OCI-M1 (cell line): Measurements from ENCODE around the gene LY6G6C.
"Not testable (repeated sequence)": the region's sequence is repeated elsewhere in the genome, so short reads cannot be mapped to it uniquely, and the experiment has no call there.

Source experiments
- DNase-seq: peaks from one replicate; lab custom pipeline; 2025; lab: John Stamatoyannopoulos, UW

The LY6G6C gene

GRCh38 chr6:31727034-31727716, 5.6 kb upstream of the LY6G6C start:
- DNase-seq = peak; percentile 60

- peak; percentile 84 for DNase-seq
These were observed 4.2 kb upstream of the LY6G6C start for GRCh38 chr6:31725502-31726350.

GRCh38 chr6:31723980-31724691, 2.6 kb upstream of the LY6G6C start:
- DNase-seq = no peak

- DNase-seq = no peak
These were observed 1.9 kb upstream of the LY6G6C start, which contains the start of gene MPIG6B for GRCh38 chr6:31723245-31723979. Gene MPIG6B (plus strand): TSS chr6:31723373. CDS start chr6:31723384, 11 bp downstream.

DNA sequence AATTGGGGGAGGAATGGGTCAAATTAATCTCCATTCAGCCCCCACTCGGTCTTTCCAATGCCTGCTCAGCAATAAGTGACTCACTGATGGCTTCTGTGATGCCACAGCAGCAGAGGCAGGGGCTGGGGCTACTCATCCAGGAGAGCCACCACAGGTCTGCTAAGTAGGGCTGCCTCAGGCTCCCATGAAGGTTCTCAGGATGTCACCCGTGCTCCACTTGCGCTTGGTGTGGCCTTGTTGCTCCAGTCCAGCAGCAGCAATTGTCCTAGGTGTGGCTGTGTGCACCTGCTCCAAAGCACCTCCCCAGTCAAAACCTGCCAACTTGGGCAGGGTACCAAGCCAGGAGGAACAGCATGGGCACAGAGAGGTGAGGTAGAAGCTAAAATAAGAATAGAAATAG, 627 bp upstream of the LY6G6C start:
- no peak for DNase-seq

- DNase-seq = no peak
These were observed 1.3 kb downstream of the LY6G6C start for GRCh38 chr6:31720196-31720770.

- DNase-seq = no peak
These were observed 2.5 kb downstream of the LY6G6C start for GRCh38 chr6:31719001-31719400.

- DNase-seq = no peak
These were observed 3.3 kb downstream of the LY6G6C start for GRCh38 chr6:31718265-31718664.

- DNase-seq = no peak
These were observed 3.9 kb downstream of the LY6G6C start for GRCh38 chr6:31717499-31718222.

- no peak for DNase-seq
These were observed 6.3 kb downstream of the LY6G6C start, which contains the start of gene LY6G6D for GRCh38 chr6:31715022-31715958. Gene LY6G6D (plus strand): TSS chr6:31715348. CDS start chr6:31715356, 8 bp downstream.

GRCh38 chr6:31713991-31714684, 7.4 kb downstream of the LY6G6C start:
- DNase-seq = no peak

DNA sequence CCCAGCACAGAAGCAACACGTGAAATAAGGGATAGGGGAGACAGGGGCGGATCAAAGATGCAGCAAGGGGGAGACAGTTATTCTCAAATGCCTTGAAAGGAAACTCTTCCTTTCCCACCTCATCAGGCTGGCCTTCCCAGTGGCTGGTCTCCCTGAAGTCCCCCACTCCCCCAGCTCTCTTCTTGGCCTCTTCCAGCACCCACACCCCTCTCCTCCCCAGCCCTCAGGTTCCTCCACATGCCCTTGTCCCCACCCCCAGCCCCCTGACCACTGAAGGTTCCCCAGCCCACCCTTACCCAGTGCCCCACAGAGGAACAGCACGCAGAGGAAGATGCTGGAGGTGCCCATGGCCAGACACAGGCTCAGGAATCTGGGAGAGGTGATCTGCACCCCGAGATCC, 8.1 kb downstream of the LY6G6C start:
- DNase-seq = no peak

GRCh38 chr6:31712296-31712695, 9.2 kb downstream of the LY6G6C start:
- DNase-seq = no peak

DNA sequence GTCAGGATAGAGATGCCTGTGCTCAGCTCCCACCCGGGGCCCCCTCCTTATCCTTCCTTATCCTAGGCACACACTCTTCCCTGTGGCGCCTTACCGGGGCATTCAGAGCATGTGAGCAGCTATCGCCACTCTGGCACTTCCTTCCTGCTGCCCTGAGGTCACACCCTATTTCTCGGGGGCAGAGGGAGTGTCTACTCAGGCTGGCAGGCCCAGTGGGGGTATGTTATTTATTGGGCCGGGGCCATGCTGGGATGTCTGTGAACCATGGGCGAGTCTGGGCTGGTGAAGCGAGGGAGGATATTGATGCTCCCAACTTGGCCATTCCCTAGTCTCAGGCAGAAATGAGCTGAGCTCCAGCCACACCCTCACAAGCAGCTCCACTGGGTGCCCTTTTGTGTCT, 10.3 kb downstream of the LY6G6C start:
- DNase-seq = peak; percentile 34

DNA sequence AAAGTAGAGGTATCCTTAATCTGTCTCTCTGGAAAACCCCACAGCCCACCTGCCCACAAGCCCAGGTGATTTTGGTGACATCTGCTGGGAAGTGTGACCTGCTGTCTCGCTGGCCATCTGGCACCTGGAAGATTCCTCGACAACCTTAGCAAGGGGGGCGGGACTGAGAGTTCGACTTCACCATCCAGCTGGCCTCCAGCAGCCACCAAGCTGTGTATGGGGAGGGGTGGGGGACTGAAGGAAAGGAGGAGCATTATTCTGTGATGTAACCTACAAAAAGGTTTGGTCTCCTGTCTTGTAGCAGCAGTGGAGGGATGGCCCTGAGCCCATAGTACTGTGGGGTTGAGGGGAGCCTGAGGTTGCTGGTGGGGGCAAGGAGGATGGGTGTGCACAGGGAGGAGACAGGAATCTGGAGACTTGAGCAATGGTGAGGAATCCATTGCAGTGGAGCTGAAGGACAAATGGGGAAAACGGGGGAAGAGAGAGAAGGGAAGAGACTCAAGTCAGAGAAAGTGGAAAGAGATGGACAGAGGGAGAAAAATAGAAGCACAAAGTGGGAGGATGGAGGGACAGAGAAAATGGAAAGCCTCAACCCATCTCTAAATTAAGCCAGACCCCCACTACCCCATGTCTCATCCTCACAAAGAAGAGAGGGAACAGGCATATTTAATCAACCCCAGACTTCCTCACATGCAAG, 10.9 kb downstream of the LY6G6C start:
- DNase-seq = no peak

DNA sequence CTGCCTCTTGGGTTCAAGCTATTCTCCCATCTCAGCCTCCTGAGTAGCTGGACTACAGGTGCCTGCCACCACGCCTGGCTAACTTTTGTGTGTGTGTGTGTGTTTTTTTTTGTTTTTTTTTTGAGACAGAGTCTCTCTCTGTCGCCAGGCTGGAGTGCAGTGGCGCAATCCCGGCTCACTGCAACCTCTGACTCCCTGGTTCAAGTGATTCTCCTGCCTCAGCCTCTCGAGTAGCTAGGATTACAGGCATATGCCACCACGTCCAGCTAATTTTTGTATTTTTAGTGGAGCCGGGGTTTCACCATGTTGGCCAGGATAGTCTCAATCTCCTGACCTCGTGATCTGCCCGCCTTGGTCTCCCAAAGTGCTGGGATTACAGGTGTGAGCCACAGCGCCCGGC, 12.4 kb downstream of the LY6G6C start:
- not testable (repeated sequence) for DNase-seq

DNA sequence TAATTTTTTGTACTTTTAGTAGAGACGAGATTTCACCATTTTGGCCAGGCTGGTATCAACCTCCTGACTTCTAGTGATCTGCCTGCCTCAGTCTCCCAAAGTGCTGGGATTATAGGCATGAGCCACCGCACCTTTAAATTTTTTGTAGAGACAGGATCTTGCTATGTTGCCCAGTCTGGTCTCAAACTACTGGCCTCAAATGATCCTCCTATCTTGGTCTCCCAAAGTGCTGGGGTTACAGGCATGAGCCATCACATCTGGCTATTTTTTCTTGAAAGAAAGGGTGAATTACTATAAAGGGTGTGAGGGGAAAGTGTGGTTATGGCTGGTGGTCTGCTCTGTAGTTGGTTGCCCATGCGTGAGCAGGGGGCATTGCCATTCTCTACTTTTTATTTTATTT, 13.3 kb downstream of the LY6G6C start:
- no peak for DNase-seq

- DNase-seq = no peak
These were observed 13.8 kb downstream of the LY6G6C start for GRCh38 chr6:31707701-31708100.
